GM21447 (cell line): ENCODE results near the gene DDX6.
A peak's percentile ranks its signal among the peaks of the same experiment; 100 is the strongest.
"Not testable (repeated sequence)": the region's sequence is repeated elsewhere in the genome, so short reads cannot be mapped to it uniquely, and the experiment has no call there.

ENCODE experiments used
- ATAC-seq: cut with Tn5 transposase; IDR thresholded peaks from one replicate; pipeline ENCODE4 v1.9.1; 2021; ENCODE audit not compliant: unreplicated experiment

The DDX6 gene, protein sequence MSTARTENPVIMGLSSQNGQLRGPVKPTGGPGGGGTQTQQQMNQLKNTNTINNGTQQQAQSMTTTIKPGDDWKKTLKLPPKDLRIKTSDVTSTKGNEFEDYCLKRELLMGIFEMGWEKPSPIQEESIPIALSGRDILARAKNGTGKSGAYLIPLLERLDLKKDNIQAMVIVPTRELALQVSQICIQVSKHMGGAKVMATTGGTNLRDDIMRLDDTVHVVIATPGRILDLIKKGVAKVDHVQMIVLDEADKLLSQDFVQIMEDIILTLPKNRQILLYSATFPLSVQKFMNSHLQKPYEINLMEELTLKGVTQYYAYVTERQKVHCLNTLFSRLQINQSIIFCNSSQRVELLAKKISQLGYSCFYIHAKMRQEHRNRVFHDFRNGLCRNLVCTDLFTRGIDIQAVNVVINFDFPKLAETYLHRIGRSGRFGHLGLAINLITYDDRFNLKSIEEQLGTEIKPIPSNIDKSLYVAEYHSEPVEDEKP

DNA sequence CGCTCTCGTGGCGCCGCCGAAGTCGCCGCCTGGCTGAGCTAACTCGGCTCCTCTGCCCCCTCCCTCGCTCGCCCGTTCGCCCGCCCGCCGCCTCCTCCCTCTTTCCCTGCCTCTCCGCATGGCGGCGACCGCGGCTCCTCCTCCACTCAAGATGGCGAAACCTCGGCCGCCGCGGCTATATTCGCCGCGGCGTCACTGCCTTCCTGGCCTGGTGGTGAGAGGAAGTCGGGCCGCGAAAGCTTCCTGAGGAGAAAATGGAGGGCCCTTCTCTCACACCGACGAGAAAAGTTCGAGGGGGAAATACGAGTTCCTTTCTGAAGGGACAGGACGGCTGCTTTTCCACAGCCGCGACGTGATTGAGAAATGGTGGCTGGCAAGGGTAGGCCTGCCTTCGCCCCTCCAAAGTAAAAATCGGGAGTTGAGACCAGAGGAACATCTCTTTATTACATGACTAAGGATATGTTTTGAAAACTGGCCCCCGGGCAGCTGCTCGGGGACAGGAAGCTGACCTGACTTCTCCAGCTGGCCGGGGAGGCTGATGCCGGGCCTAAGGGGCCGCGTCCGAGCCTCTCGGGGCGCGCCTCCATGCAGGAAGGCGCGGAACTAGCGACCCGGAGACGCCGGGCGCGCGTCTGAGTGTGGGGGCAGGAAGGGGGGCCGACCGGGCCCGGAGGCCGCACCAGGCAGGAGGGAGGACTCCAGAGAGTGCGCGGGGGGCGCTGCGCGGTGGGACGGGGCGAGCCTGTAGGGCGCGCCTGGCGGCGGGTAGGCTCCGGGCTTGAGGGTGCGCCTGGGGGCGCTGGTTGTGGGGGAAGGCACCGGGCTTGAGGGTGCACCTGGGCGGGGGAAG, at the start of gene DDX6:
TSS of gene DDX6 (minus strand) at position 54 of the 850 bp plus-strand sequence. CDS start 4,913 bp downstream, outside the sequence.
- ATAC-seq, result peak; percentile 38

- peak; percentile 72 for ATAC-seq
Measured at GRCh38 chr11:118838905-118839553, 48.1 kb upstream of the DDX6 start.

DNA sequence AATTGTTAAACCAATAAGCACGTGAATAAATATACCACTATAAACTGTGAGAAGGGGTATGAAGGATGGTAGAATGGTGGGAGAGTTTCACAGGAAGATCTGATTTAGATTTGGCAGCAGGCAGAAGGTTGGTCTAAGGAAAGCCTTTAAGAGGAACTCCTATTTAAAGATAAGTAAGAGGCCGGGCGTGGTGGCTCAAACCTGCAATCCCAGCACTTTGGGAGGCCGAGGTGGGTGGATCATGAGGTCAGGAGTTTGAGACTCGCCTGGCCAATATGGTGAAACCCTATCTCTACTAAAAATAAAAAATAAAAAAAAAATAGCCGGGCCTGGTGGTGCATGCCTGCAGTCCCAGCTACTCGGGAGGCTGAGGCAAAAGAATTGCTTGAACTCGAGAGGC, 46.9 kb upstream of the DDX6 start:
- no peak for ATAC-seq

DNA sequence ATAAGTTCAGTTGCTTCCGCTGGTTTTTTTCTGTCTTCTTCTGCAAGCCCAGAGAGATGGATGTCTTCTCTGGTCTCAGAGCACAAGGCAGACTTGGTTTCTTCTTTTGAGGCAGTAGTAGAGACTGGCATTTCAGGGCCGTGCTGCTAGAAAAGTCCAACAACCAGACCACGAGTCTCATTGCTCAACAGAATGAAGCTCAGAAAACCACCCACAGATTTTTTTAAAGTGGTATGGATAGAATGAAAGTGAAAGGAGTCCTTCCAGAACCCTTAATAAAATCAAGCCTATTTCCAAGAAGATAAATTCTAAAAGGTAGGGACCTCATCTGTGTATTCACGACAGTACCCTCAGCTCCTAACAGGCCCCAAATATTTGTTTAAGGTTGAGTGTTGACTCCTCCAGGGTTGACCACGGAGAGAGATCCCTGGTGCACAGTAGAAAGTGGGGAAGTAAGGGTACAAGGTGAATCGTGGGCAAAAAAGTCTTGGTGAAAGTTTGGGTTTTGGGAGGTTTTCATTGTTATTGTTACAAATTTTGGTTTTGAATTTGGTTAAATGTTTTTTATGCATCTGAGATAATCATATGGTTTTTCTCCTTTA, 43.6 kb upstream of the DDX6 start:
- ATAC-seq, result no peak

DNA sequence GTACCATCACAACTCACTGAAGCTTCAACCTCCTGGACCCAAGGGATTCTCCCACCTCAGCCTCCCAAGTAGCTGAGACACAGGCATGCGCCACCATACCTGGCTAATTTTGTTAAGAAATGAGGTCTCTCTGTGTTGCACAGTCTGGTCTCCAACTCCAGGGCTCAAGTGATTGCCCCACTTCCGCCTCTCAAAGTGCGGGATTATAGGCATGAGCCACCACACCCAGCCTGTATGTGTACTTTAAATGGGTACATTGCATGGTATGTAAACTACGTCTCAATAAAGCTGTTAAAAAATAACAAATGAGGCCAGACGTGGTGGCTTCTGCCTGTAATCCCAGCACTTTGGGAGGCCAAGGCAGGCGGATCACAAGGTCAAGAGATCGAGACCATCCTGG, 36.2 kb upstream of the DDX6 start:
- no peak for ATAC-seq

DNA sequence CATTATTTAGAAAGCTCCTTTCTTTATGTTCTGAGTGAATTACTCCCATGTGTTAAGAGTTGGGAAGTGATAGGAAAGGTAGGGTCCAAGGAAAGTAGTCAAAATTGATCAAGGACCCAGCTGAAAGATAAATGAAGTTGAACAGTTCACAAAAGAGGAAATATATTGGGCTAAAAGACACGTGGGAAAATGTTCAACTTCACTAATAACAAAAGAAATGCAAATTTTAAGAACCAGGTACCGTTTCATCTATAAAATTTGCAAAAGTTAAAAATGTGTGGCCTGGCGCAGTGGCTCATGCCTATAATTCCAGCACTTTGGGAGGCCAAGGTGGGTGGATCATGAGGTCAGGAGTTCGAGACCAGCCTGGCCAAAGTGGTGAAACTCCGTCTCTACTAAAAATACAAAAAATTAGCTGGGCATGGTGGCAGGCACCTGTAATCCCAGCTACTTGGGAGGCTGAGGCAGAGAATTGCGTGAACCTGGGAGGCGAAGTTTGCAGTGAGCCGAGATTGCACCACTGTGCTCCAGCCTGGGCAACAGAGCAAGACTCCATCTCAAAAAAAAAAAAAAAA, 32.1 kb upstream of the DDX6 start:
- not testable (repeated sequence) for ATAC-seq

GRCh38 chr11:118820412-118821357, 29.7 kb upstream of the DDX6 start:
- ATAC-seq, result peak; percentile 94

- not testable (repeated sequence) for ATAC-seq
Measured at GRCh38 chr11:118820025-118820379, 29.0 kb upstream of the DDX6 start.

DNA sequence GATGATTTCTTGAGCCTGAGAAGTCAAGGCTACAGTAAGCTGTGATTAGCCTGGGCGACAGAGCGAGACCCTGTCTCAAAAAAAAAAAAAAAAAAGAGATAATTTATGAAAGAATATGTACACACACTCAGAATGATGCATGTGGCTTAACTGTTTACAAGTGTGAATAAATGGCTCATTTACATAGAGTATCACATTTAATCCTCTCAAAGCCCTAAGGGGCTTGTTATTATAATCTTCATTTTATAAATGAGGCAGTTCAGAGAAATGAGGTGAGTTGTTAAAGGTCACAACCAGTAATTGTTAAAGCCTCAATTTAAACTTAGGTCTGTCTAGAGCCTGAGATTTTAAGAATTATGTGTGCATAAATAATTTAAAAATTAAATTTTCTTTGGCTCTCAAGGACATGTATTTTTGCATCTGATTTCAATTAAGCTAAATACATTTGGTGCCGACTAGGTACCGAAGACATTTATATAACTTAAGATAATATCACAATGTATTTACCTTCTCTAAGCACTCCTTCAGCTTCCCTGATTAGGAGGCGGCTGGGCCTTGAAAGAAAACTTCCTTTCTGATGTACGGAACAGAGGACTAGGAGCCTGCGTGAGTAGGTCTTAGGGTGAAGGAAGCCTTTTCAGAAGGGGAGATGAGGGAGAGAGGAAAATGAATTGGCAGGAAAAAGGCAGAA, 28.5 kb upstream of the DDX6 start:
- ATAC-seq, result no peak

DNA sequence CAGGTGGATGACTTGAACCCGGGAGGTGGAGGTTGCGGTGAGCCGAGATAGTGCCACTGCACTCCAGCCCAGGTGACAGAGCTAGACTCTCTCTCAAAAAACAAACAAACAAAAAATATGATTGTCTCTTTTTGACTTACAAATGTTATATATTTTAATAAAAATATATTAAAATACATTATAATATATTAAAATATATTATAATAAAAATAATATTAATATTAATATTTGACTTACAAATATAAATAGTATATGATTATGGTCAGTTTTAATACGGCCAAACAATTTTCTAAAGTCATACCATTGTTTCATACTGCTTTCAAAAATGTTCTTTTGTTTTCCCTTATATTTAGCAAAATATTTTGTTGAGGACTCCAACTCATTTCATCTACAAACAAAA, 27.2 kb upstream of the DDX6 start:
- ATAC-seq, result no peak

- no peak for ATAC-seq
Measured at GRCh38 chr11:118813551-118813950, 22.6 kb upstream of the DDX6 start.

DNA sequence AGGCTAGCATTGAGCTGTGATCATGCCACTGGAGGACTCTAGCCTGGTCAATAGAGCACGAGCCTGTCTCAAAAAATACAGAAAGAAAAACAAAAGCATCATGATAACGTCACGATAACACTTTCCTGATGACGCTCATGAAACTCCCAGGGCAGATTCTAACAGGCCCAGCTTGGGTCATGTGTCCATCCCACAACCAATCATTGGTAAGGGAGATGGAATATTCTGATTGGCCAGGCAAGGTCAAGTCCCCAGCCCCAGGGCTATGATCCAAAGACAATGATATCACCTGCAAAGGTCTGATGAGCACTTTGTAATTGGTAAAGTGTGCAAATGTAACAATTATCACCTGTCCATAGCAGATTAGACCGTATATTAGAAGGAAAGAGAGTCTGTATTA, 21.5 kb upstream of the DDX6 start:
- no peak for ATAC-seq

- no peak for ATAC-seq
Measured at GRCh38 chr11:118807800-118808778, 17.1 kb upstream of the DDX6 start.

- ATAC-seq, result no peak
Measured at GRCh38 chr11:118806400-118806799, 15.4 kb upstream of the DDX6 start.

GRCh38 chr11:118804094-118804493, 13.1 kb upstream of the DDX6 start:
- ATAC-seq, result no peak

DNA sequence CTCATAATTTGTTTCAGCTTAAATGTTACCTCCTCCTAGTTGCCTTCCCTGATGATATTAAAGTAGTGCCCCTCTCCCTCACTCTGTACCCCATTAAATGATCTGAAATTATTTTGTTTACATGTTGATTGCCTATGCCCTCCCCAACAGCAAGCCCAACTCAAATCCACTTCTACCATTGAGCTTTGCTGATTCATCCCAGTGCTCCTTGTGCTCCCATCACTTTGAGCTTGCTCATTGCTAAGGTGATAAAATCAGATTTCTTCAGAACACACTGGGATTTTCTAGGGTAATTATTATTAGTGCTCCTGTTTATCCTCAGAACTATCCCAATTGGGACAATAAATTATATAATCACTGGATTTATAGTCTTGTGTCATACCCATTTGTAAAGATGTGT, 8.4 kb upstream of the DDX6 start:
- no peak for ATAC-seq

DNA sequence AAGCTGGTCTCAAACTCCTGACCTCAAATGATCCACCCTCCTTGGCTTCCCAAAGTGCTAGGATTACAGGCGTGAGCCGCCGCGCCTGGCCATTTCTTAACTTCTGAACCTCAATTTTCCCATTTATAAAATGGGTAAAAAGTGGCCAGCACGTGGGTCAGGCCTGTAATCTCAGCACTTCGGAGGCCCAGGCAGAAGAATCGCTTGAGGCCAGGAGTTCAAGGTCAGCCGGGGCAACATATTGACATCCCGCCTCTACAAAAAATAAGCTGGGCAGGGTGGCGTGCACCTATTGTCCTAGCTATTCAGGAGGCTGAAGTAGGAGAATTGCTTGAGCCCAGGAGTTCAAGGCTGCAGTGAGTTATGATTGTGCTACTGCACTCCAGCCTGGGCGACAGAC, 6.5 kb upstream of the DDX6 start:
- no peak for ATAC-seq

GRCh38 chr11:118792570-118793124, 1.7 kb upstream of the DDX6 start:
- ATAC-seq, result peak; percentile 63
